Measurements from ENCODE around the gene OPHN1.
"Not testable (repeated sequence)": the region's sequence is repeated elsewhere in the genome, so short reads cannot be mapped to it uniquely, and the experiment has no call there.

OPHN1 gene

DNA sequence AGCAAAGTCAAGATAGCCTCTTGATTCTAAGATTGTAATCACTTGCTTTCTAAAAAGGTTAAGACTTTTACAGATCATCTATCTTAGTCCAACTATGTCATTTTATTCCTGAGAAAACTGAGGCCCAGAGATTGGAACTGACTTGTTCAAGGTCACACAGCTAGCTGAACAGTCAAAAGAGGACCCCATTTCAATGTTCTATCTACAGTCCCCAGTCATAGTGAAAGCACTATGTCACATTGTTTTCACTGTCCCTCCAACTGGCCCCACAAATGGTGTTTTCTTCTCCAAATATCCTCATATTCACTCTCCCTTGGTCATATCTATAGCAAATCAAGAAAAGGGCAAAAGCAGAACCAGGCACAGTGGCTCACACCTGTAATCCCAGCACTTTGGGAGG is 145.2 kb downstream of the OPHN1 start:
- no peak for TF ChIP-seq CTCF (IDR thresholded peaks at IDR 0.05; ENCODE audit: insufficient read depth, missing control alignments)
- FAIRE-seq, result no peak
- DNase-seq (ENCODE audit: insufficient read length, low spot score), result no peak

DNA sequence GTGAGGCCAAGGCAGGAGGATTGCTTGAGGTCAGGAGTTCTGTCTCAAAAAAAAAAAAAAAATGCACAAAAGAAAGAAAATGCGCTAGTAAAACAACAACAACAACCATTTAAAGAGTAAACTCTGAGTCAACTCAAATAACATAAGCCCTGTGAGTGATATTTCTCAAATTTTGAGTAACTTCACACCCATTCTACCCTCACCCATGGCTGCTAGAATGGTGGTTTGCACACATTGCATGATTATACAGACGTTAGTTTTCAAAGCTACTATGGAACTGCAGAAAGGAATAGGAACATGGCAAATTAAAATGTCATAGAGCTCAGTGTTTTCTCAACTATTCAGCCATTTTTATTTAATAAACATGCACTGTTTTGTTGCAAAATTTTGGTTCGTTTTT is 145.9 kb downstream of the OPHN1 start:
- DNase-seq (ENCODE audit: insufficient read length, low spot score) (no peak), FAIRE-seq (no peak)
- no peak for TF ChIP-seq CTCF (IDR thresholded peaks at IDR 0.05; ENCODE audit: insufficient read depth, missing control alignments)

DNA sequence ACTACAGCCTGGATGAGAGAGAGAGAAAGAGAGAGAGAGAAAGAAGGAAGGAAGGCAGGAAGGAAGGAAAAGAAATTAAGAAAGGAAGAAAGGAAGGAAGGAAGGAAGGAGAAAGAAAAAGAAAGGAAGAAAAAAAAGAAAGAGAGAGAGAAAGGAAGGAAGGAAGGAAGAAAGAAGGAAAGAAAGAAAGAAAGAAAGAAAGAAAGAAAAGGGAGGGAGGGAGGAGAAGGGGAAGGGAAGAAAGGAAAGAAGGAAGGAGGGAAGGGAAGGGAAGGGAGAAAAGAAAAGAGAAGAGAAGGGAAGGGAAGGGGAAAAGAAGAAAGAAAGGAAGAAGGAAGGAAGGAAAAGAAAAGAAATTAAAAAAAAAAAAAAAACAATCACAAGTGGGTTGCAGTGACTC is 146.3 kb downstream of the OPHN1 start:
- no peak for DNase-seq (ENCODE audit: insufficient read length, low spot score)
- no peak for FAIRE-seq
- TF ChIP-seq CTCF (IDR thresholded peaks at IDR 0.05; ENCODE audit: insufficient read depth, missing control alignments), result no peak

- DNase-seq (ENCODE audit: insufficient read length, low spot score) (no peak), FAIRE-seq (no peak)
- TF ChIP-seq CTCF (IDR thresholded peaks at IDR 0.05; ENCODE audit: insufficient read depth, missing control alignments), result no peak
Measured at GRCh38 chrX:68286076-68286475, 147.2 kb downstream of the OPHN1 start.

- DNase-seq (ENCODE audit: insufficient read length, low spot score), result no peak
- FAIRE-seq, result no peak
- no peak for TF ChIP-seq CTCF (IDR thresholded peaks at IDR 0.05; ENCODE audit: insufficient read depth, missing control alignments)
Measured at GRCh38 chrX:68284281-68284904, 148.9 kb downstream of the OPHN1 start.

DNA sequence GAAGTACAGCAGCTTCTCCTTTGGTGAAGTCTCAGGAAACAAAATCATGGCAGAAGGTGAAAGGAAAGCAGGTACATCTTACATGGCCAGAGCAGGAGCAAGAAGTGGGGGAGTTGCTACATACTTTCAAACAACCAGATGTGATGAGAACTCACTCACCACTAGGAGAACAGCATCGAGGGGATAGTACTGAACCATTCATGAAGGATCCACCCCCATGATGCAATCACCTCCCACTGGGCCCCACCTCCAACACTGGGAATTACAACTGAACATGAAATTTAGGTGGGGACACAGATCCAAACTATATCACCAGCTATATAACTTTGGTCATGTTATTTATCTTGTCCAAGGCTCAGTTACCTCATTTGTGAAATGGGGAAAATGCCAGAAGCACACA is 159.4 kb downstream of the OPHN1 start:
- no peak for TF ChIP-seq CTCF (IDR thresholded peaks at IDR 0.05; ENCODE audit: insufficient read depth, missing control alignments)
- FAIRE-seq, result no peak
- no peak for DNase-seq (ENCODE audit: insufficient read length, low spot score)

GRCh38 chrX:68264793-68265192 is 168.5 kb downstream of the OPHN1 start:
- FAIRE-seq; DNase-seq (ENCODE audit: insufficient read length, low spot score): not testable (repeated sequence)
